Hypothalamus (tissue), 51 donors: ENCODE results near the gene SKAP1.

Experiments
- DNase-seq, 51 donors: peaks; one replicate each; lab custom pipeline; 2025; lab: John Stamatoyannopoulos, UW

The SKAP1 gene

DNA sequence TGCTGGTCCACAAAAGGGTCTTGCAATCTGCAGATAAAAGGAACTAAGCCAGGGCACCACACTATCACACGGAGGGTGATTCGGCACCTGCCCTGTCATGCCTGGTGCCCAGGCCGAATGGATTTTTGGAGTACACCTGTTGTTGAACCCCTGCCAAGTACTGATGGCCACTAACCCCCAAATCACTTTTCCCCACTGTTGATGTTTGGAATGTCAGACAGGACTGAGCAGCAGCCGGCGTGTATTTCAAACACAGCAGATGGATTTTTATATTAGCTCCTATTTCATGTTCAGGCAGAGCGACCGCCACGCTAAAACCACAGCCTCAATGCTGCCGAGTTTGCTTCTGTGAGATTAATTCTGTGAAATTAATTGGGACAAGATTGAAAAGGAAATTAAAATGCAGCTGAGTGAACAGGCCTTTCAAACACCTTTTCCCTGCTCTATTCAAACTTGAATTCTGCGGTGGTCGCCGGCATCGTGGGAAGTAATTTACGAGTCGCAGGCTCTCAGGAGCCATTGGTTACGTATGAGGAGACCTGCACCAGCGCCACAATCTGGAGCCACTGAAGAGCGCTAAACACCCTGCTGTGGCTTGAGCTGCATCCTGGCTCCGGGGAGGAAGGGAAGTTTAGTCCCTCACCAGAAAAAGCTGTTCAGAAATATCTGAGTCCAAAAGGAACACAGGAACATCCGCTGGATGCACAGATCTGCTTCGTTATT is 274.0 kb downstream of the SKAP1 start:
- DNase-seq = no peak

- no peak for DNase-seq
Observed at GRCh38 chr17:48153691-48154358, 276.2 kb downstream of the SKAP1 start.

GRCh38 chr17:48152289-48152688 is 277.7 kb downstream of the SKAP1 start:
- DNase-seq = no peak

- DNase-seq = no peak
Observed at GRCh38 chr17:48151220-48151619, 278.8 kb downstream of the SKAP1 start.

GRCh38 chr17:48150597-48151001 is 279.4 kb downstream of the SKAP1 start:
- no peak for DNase-seq

DNA sequence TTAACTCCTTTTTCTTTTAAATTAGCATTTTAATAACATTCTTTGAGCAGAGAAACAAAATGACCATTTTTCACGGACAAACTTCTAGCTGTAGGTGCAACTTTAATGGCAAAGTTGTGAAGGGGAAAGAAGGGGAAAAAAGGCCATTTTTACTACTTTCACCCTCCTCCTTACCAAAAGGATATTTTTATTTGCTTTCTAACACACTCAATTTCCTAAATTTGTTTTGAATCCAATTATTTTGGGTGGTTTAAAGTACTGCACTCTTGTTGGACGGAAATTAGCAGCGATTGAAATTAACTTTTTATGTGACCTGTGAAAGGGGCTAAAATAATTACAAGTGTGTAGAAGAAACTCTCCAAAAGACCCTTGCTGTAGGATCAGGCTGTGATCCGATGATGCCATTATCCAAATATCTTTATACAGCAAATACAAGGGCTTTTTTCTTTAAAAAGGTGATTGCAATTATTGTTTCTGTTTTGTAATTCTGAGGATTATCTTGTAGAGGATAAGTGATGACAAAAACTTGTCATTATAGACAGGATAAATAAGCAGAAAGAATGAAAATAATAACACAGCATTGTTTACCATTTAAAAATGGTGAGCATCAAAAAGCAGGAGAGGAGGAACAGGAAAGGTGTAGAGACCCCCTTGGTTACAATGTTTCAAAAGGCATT is 280.1 kb downstream of the SKAP1 start:
- no peak for DNase-seq

GRCh38 chr17:48148854-48149786 is 280.9 kb downstream of the SKAP1 start:
- DNase-seq = no peak

GRCh38 chr17:48148029-48148770 is 281.8 kb downstream of the SKAP1 start:
- DNase-seq = no peak

- DNase-seq = no peak
Observed at GRCh38 chr17:48144976-48145798, 284.8 kb downstream of the SKAP1 start.

GRCh38 chr17:48144231-48144630 is 285.8 kb downstream of the SKAP1 start:
- DNase-seq = no peak

- no peak for DNase-seq
Observed at GRCh38 chr17:48143629-48144028, 286.4 kb downstream of the SKAP1 start.

- DNase-seq = no peak
Observed at GRCh38 chr17:48139944-48140343, 290.1 kb downstream of the SKAP1 start.

GRCh38 chr17:48137656-48138055 is 292.4 kb downstream of the SKAP1 start:
- DNase-seq = no peak

GRCh38 chr17:48134912-48135480 is 295.0 kb downstream of the SKAP1 start:
- DNase-seq = no peak

DNA sequence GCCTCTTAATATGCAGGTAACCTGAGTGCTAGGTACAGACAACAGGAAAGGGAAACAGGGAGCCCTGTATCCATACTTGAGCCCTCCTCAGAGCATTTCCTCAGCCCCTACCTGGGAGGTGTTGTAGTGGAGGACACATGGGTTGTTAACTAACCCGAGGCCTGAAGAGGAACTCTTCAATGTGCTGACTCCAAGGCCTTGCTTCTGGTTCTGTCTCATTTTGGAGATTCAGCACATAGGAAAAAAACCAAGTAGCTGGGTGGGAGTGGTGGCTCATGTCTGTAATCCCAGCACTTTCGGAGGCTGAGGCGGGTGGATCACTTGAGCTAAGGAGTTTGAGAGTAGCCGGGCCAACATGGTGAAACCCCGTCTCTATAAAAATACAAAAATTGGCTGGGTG is 297.6 kb downstream of the SKAP1 start:
- DNase-seq = no peak

GRCh38 chr17:48131216-48131824 is 298.7 kb downstream of the SKAP1 start:
- peak in 22 of 51 donors; percentile 5 to 69 (median 35) for DNase-seq

DNA sequence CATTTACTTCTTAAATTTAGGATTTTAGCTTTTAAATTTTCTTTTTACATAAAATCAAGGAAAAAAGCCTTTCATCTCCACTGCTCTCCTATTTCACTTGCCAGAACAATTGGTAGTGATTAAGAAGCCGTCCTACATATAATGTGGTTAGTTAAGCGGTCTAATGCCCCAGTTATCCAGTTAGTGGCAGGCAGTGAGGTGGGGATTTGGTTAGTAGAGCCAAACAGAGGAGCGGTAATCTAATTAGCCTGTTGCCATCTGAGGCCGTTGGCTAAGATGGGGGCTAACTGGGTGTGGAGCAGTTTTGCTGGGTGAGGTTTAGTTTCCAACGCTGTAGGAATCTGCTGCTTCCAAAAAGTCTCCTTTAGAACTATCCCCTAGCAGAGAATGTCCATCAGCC is 300.0 kb downstream of the SKAP1 start:
- no peak for DNase-seq

DNA sequence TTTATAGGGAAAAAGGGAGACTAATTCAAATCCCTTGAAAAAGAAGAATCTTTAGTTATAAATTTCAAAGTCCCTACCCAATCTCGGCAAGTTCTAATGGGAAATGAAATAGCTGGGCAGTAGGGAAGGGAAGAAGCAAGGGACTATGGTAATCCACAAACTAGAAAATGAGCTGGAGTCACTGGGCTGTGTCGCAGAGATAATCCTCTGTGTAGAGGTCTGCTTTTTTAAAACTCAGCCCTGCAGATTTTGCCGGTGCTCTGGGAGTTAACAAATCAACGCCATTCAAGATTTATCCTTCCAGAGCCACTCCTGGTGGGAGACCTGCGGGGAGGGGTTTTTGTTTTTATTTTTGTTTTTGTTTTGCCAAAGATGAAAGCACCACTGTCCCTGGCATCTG is 301.6 kb downstream of the SKAP1 start:
- DNase-seq = no peak
